ENCODE data around the gene WEE2. TPM values are rescaled to one million over a fixed set of nuclear protein-coding genes. Genes with fewer than 3 reads are reported as not detected.

Gene WEE2
- total RNA-seq, 2 experiments from 2014 or later = not detected

GRCh38 chr7:141695803-141696289 lies 12.3 kb upstream of the WEE2 start:
- no peaks in the 10 kb centered on the region for H3K27me3 Mint-ChIP-seq
- CTCF ChIA-PET = interaction anchor here (0.6 to 1.4 kb wide), 2 partner anchors 195 to 280 kb away, joined by 3 read pairs; no protein-coding TSS in a partner anchor
- no peak overlapping the region for H3K4me3 Mint-ChIP-seq
- H3K4me1 Mint-ChIP-seq (ENCODE audit: low read depth) = peaks cover 52% of the 10 kb centered on the region
- no peak overlapping the region for H3K27ac Mint-ChIP-seq
- peaks cover 3% of the 10 kb centered on the region for H3K36me3 Mint-ChIP-seq
- no peaks in the 10 kb centered on the region for H3K9me3 Mint-ChIP-seq
- no peak for DNase-seq
- intact Hi-C loops (cut with micrococcal nuclease) = no loop called here
- POLR2A ChIA-PET = no interaction called here

GRCh38 chr7:141696348-141696747 lies 11.8 kb upstream of the WEE2 start:
- intact Hi-C loops (cut with micrococcal nuclease) = no loop called here
- Mint-ChIP-seq H3K4me3 (no peak overlapping the region), H3K4me1 (ENCODE audit: low read depth) (peaks cover 54% of the 10 kb centered on the region), H3K36me3 (peaks cover 3% of the 10 kb centered on the region), H3K27me3 (no peaks in the 10 kb centered on the region), H3K9me3 (no peaks in the 10 kb centered on the region), H3K27ac (no peak overlapping the region)
- ChIA-PET CTCF (interaction anchor here (0.6 to 1.4 kb wide), 2 partner anchors 196 to 280 kb away, joined by 3 read pairs; no protein-coding TSS in a partner anchor), POLR2A (no interaction called here)
- no peak for DNase-seq

DNA sequence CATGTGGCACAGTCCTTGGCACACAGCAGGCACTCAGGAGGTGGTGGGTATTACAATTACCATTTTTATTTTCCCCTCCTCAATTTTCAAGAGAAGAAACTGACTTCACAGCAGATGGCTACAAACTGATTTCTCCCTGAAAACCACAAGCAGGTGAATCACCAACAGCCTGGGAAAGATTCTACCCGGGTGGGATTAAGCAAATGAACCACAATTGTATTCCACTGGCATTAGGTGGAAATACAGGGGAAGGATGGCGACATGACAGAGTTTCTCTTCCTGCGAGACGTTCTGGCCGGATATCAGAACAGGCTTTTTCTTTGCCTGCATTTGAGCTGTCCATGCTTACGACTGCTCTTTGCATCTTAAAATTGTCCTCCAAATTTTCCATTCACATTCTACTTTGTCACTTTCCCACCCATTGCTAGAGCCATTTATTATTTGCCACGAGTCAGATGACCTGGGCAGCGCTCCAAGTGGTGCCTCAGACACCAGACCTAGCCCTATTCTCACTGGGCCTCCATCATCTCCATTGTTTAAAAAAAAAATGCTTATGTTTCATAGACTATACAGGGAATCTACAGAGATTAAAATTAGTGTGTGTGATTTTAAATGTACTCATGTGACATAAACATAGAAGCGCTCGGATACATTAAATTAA lies 10.8 kb upstream of the WEE2 start:
- H3K27ac Mint-ChIP-seq = no peak overlapping the region
- ChIA-PET CTCF (no interaction called here), POLR2A (no interaction called here)
- no peak for DNase-seq
- intact Hi-C loops (cut with micrococcal nuclease) = no loop called here
- H3K27me3 Mint-ChIP-seq = no peaks in the 10 kb centered on the region
- no peaks in the 10 kb centered on the region for H3K9me3 Mint-ChIP-seq
- peaks cover 3% of the 10 kb centered on the region for H3K36me3 Mint-ChIP-seq
- peaks cover 55% of the 10 kb centered on the region for H3K4me1 Mint-ChIP-seq (ENCODE audit: low read depth)
- H3K4me3 Mint-ChIP-seq = no peak overlapping the region

DNA sequence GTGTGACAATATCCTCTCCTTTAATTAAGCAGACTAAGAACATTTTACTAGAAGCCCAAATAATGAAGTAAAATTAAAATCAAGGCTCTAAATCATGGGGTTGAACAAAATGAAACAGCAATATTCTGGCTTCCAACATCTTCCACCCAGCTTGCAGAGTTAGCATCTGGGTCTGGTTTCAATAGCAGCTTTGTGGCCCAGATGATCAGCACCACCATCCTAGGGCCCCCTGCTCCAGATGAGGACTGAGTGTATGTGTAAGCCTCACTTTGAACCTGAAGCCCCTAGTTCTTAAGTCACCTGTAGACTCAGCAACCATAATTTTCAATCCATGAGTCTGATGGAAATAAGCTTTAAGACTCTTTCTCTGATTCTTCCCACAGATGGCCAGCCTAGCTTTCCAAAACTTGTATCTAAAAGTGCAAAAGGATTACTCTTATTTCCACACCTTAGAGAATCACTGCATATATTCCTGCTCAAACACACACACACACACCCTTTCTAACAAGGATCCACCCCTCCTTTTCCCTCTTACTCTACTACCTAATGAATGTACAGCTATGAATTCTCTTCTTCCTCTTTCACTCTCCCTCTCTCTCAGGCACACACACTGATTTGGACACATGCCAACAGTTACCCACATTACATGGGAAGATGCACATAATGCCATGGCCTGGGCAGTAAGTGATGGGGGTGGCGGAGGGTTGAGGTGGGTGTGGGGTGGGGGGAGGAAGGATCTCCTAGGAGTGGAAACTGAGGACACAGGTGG lies 9.7 kb upstream of the WEE2 start:
- H3K36me3 Mint-ChIP-seq = peaks cover 3% of the 10 kb centered on the region
- intact Hi-C loops (cut with micrococcal nuclease) = no loop called here
- no peak for DNase-seq
- peaks cover 58% of the 10 kb centered on the region for H3K4me1 Mint-ChIP-seq (ENCODE audit: low read depth)
- ChIA-PET POLR2A (interaction anchor here (0.5 kb wide), 1 partner anchor 25 kb away, joined by 3 read pairs; no protein-coding TSS in a partner anchor), CTCF (interaction anchor here (1.2 to 2.1 kb wide), 2 partner anchors 40 to 44 kb away, joined by 5 to 7 read pairs; partner anchors contain the start of gene SSBP1)
- H3K9me3 Mint-ChIP-seq = no peaks in the 10 kb centered on the region
- H3K27me3 Mint-ChIP-seq = peaks cover 2% of the 10 kb centered on the region
- H3K4me3 Mint-ChIP-seq = no peak overlapping the region
- H3K27ac Mint-ChIP-seq = no peak overlapping the region

- ChIA-PET POLR2A (no interaction called here), CTCF (interaction anchor here (2.1 to 3.9 kb wide), 2 partner anchors 39 to 46 kb away, joined by 5 to 36 read pairs; partner anchors contain the start of gene SSBP1)
- peaks cover 2% of the 10 kb centered on the region for H3K27me3 Mint-ChIP-seq
- peaks cover 53% of the 10 kb centered on the region for H3K4me1 Mint-ChIP-seq (ENCODE audit: low read depth)
- peak overlapping the region; percentile 79 for H3K4me3 Mint-ChIP-seq
- DNase-seq = no peak
- intact Hi-C loops (cut with micrococcal nuclease) = no loop called here
- H3K9me3 Mint-ChIP-seq = no peaks in the 10 kb centered on the region
- no peak overlapping the region for H3K27ac Mint-ChIP-seq
- H3K36me3 Mint-ChIP-seq = peaks cover 3% of the 10 kb centered on the region
These were observed 8.3 kb upstream of the WEE2 start for GRCh38 chr7:141699860-141700259.

DNA sequence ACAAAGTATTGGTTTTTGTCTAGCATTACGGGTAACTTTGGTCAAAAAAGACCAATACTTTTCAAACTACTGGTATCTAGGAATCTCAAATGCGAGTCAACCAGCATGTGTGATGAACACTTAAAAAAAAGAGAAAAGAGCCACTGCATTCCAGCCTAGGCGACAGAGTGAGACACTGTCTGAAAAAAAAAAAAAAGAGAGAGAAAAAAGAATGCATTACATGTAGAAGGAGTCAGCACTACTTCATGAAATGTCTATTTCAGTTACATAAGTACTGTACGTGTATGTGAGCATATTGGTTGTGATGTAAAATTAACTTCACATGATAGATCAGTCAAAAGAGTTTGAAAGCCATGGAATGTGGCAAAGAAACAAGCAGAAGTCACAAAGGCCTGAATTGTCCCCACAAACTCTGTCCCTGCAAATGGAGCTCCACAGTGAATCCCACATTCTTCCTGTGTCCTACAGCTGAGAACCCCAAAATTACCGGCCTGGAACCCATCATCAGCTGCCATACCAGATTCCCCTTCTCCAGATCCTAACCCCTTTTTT lies 7.8 kb upstream of the WEE2 start:
- peak overlapping the region; percentile 5 for H3K27ac Mint-ChIP-seq
- H3K4me3 Mint-ChIP-seq = peak overlapping the region; percentile 79
- no peaks in the 10 kb centered on the region for H3K9me3 Mint-ChIP-seq
- DNase-seq = no peak
- peaks cover 2% of the 10 kb centered on the region for H3K27me3 Mint-ChIP-seq
- ChIA-PET CTCF (interaction anchor here (1.3 to 3.9 kb wide), 3 partner anchors 38 to 51 kb away, joined by 3 to 36 read pairs (median 5); partner anchors contain the start of gene SSBP1), POLR2A (no interaction called here)
- intact Hi-C loops (cut with micrococcal nuclease) = no loop called here
- H3K4me1 Mint-ChIP-seq (ENCODE audit: low read depth) = peaks cover 53% of the 10 kb centered on the region
- peaks cover 3% of the 10 kb centered on the region for H3K36me3 Mint-ChIP-seq

GRCh38 chr7:141700848-141701371 lies 7.2 kb upstream of the WEE2 start:
- H3K4me1 Mint-ChIP-seq (ENCODE audit: low read depth) = peaks cover 49% of the 10 kb centered on the region
- H3K36me3 Mint-ChIP-seq = peaks cover 3% of the 10 kb centered on the region
- peaks cover 2% of the 10 kb centered on the region for H3K27me3 Mint-ChIP-seq
- POLR2A ChIA-PET = interaction anchor here (1.2 to 2.9 kb wide), 2 partner anchors 10 to 37 kb away, joined by 3 to 20 read pairs; partner anchors contain the start of gene SSBP1
- peak overlapping the region; percentile 5 for H3K27ac Mint-ChIP-seq
- peak overlapping the region; percentile 79 for H3K4me3 Mint-ChIP-seq
- CTCF ChIA-PET = interaction anchor here (0.6 to 3.9 kb wide), 4 partner anchors 38 to 686 kb away, joined by 3 to 36 read pairs (median 4); partner anchors contain the start of genes MRPS33 and SSBP1
- intact Hi-C loops (cut with micrococcal nuclease) = loop anchor here (1.0 kb wide), 2 partner anchors 37 to 47 kb away; partner anchors contain the start of gene SSBP1
- peak; percentile 31 for DNase-seq
- H3K9me3 Mint-ChIP-seq = no peaks in the 10 kb centered on the region

DNA sequence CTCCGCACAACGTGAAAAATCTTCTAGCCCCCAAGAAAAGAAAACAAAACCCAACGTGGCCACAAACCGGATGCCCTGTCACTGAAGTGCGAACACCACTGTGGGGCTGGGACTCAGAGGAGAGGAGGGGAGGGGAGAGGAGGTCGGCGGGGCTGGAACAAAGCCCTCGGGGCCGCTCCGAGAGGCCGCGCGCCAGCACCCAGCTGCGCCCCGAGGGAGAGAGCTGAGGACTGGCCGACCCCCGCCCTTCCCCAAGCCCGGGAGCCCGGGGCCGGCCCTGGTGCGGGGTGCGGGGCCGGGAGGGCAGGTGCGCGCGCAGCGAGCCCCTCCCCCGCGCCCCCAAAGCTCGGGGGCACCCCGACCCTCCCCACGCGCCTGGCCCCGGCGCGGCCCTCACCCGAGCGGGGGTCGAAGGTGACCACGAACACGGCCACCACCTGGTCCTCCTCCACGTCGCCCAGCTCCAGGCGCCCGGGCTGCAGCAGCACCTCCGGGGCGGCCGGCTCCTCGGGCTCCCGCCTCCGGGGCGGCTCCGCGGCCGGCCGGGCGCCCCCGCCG lies 6.6 kb upstream of the WEE2 start:
- Mint-ChIP-seq H3K4me1 (ENCODE audit: low read depth) (peaks cover 47% of the 10 kb centered on the region), H3K9me3 (no peaks in the 10 kb centered on the region), H3K27ac (no peak overlapping the region), H3K4me3 (peak overlapping the region; percentile 79), H3K36me3 (peaks cover 3% of the 10 kb centered on the region), H3K27me3 (peaks cover 2% of the 10 kb centered on the region)
- ChIA-PET CTCF (interaction anchor here (0.6 to 3.9 kb wide), 5 partner anchors 37 to 687 kb away, joined by 3 to 36 read pairs (median 4); partner anchors contain the start of genes MRPS33 and SSBP1), POLR2A (interaction anchor here (1.2 to 2.9 kb wide), 2 partner anchors 11 to 37 kb away, joined by 3 to 20 read pairs; partner anchors contain the start of gene SSBP1)
- DNase-seq = peak; percentile 79
- intact Hi-C loops (cut with micrococcal nuclease) = loop anchor here (1.0 kb wide), 3 partner anchors 22 to 47 kb away; partner anchors contain the start of gene SSBP1

DNA sequence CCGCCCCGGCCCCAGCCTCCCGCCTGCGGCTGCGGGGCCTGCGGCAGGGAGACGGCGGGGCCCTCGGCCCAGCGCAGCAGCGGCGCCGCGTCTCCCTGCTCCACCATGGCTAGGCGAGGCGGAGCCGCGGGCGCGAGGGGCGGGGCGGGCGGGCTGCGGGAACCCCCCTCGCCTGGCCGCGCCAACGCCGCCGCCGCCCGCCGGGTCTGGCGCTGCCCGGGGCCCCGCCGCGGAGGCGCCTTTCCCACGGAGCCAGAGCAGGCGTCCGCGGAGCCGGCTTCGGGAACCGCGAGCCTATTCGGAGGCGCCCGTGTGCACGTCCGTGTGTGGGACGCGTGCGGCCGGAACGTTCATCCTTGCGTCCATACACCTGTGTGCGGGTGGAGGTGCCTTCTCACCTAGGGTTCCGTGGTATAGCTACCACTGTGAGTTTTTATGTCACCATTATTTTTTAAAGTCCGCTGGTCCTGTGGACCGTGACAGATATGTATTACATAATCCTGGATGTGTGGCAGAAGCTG lies 6.0 kb upstream of the WEE2 start, which contains the start of gene DENND11:
DENND11 (minus strand) TSS at position 120 of the 521 bp plus-strand sequence; CDS start at position 107, 13 bp downstream.
- Mint-ChIP-seq H3K9me3 (no peaks in the 10 kb centered on the region), H3K36me3 (peaks cover 3% of the 10 kb centered on the region), H3K27me3 (peaks cover 2% of the 10 kb centered on the region), H3K4me3 (peak within 1 kb of the TSS; percentile 79), H3K4me1 (ENCODE audit: low read depth) (peaks cover 41% of the 10 kb centered on the region), H3K27ac (no peak within 1 kb of the TSS)
- CTCF ChIA-PET = interaction anchor here (2.5 to 3.9 kb wide), 2 partner anchors 36 to 48 kb away, joined by 14 to 36 read pairs; partner anchors contain the start of gene SSBP1
- POLR2A ChIA-PET = interaction anchor here (1.2 to 2.9 kb wide), 2 partner anchors 12 to 36 kb away, joined by 3 to 20 read pairs; partner anchors contain the start of gene SSBP1
- peak; percentile 63 for DNase-seq
- intact Hi-C loops (cut with micrococcal nuclease) = loop anchor here (1.0 kb wide), 1 partner anchor 23 kb away; no protein-coding TSS in a partner anchor

- Mint-ChIP-seq H3K4me3 (peak overlapping the region; percentile 71), H3K4me1 (ENCODE audit: low read depth) (peaks cover 33% of the 10 kb centered on the region), H3K36me3 (peaks cover 3% of the 10 kb centered on the region), H3K9me3 (no peaks in the 10 kb centered on the region), H3K27me3 (peaks cover 2% of the 10 kb centered on the region), H3K27ac (no peak overlapping the region)
- ChIA-PET CTCF (interaction anchor here (0.6 to 3.9 kb wide), 3 partner anchors 36 to 528 kb away, joined by 3 to 36 read pairs (median 14); partner anchors contain the start of gene SSBP1), POLR2A (interaction anchor here (0.7 to 2.9 kb wide), 2 partner anchors 35 to 47 kb away, joined by 3 to 20 read pairs; partner anchors contain the start of gene SSBP1)
- intact Hi-C loops (cut with micrococcal nuclease) = loop anchor here (1.0 kb wide), 1 partner anchor 24 kb away; no protein-coding TSS in a partner anchor
- DNase-seq = no peak
These were observed 5.3 kb upstream of the WEE2 start for GRCh38 chr7:141702892-141703291.
